Nephron progenitor cell (in vitro differentiated cells): Measurements from ENCODE around the gene ZNF804A.
A peak's percentile ranks its signal among the peaks of the same experiment; 100 is the strongest.

Source experiments
- DNase-seq: peaks from one replicate; pipeline ENCODE4 v3.0.0; 2021
- H3K27ac Mint-ChIP-seq: 2 replicates; pipeline ENCODE4 v1.8.0; 2021; ENCODE audit warnings: mild to moderate bottlenecking, moderate library complexity, mixed read lengths
- H3K27me3 Mint-ChIP-seq: 2 replicates; pipeline ENCODE4 v1.8.0; 2021; ENCODE audit warnings: mild to moderate bottlenecking, low read depth, mixed read lengths; ENCODE audit not compliant: poor library complexity
- H3K36me3 Mint-ChIP-seq: 2 replicates; pipeline ENCODE4 v1.8.0; 2021; ENCODE audit warnings: low read depth, mixed read lengths
- H3K4me1 Mint-ChIP-seq: 2 replicates; pipeline ENCODE4 v1.8.0; 2021; ENCODE audit warnings: mixed read lengths
- H3K4me3 Mint-ChIP-seq: 2 replicates; pipeline ENCODE4 v1.8.0; 2021; ENCODE audit warnings: mild to moderate bottlenecking, moderate library complexity, mixed read lengths
- H3K9me3 Mint-ChIP-seq: 2 replicates; pipeline ENCODE4 v1.8.0; 2021; ENCODE audit warnings: mild to moderate bottlenecking, moderate library complexity, mixed read lengths
- TF ChIP-seq, protein P1 (sequence below): fragments of 200-600 bp; sonication (generic); IDR thresholded peaks from 2 replicates; pipeline ENCODE4 v1.5.0; 2021; ENCODE audit warnings: antibody characterized with exemption

ZNF804A gene

DNA sequence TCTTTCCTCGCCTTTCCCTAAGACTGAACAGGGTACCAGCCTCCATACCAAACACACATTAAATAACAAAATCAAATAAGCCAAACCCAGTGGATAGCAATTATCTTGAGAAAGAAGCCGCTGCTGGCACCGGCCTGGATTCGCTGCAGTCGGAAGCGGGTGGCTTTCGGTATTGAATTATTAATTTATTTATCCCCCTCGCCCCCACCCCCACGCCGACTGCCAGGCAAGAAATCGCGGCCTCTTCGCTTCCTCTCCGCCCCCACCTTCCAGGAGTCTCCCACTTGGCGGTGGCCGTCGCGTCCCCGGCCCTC lies 370 bp upstream of the ZNF804A start:
- TF ChIP-seq, protein P1, sequence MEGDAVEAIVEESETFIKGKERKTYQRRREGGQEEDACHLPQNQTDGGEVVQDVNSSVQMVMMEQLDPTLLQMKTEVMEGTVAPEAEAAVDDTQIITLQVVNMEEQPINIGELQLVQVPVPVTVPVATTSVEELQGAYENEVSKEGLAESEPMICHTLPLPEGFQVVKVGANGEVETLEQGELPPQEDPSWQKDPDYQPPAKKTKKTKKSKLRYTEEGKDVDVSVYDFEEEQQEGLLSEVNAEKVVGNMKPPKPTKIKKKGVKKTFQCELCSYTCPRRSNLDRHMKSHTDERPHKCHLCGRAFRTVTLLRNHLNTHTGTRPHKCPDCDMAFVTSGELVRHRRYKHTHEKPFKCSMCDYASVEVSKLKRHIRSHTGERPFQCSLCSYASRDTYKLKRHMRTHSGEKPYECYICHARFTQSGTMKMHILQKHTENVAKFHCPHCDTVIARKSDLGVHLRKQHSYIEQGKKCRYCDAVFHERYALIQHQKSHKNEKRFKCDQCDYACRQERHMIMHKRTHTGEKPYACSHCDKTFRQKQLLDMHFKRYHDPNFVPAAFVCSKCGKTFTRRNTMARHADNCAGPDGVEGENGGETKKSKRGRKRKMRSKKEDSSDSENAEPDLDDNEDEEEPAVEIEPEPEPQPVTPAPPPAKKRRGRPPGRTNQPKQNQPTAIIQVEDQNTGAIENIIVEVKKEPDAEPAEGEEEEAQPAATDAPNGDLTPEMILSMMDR = no peak
- H3K4me1 Mint-ChIP-seq = peaks cover 21% of the 10 kb centered on the region
- no peaks in the 10 kb centered on the region for H3K9me3 Mint-ChIP-seq
- H3K36me3 Mint-ChIP-seq = no peaks in the 10 kb centered on the region
- H3K27ac Mint-ChIP-seq = no peak overlapping the region
- peaks cover 33% of the 10 kb centered on the region for H3K27me3 Mint-ChIP-seq
- peak overlapping the region; percentile 94 for H3K4me3 Mint-ChIP-seq
- DNase-seq = no peak

DNA sequence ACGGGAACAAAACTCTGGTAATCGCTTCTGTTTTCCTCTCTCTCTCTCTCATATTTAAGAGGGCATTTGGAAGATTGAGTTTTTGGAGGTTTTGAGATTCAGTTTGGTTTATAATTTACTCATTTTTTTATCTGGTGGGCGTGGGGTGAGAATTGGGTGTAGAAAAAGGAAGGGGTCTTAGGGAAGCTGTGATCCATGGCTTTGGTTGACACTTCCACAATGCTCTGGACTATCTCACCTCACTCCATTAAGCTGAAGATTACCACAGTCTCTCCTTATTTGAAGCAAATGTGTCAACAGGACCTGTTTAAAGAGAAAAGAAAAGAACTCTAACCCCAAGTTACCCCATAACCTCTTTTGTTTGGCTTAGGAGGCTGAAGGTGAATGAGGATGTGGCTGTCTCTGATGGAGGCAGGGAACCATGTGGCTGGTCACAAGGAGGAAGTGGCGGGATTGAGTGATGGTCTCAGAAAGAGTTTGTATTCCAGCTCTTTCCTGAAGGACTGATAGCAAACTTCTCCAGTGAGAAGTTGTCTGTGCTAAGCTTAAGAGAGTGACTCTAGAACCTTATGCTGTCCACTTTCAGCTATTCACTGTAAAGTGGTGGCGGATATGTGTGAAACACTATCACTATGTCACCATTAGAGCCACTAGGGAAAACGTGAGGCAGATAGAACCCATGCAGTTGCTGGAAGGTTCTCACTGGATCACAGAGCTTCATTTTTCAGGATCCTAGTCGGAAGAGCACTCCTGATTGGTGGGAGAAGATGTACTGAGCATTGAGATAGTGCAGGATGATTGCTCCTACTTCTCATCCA lies 934 bp downstream of the ZNF804A start:
- Mint-ChIP-seq H3K36me3 (no peaks in the 10 kb centered on the region), H3K27ac (no peak overlapping the region), H3K9me3 (no peaks in the 10 kb centered on the region), H3K27me3 (peaks cover 33% of the 10 kb centered on the region), H3K4me1 (peaks cover 21% of the 10 kb centered on the region), H3K4me3 (peak overlapping the region; percentile 94)
- no peak for DNase-seq
- TF ChIP-seq, protein P1 = no peak

DNA sequence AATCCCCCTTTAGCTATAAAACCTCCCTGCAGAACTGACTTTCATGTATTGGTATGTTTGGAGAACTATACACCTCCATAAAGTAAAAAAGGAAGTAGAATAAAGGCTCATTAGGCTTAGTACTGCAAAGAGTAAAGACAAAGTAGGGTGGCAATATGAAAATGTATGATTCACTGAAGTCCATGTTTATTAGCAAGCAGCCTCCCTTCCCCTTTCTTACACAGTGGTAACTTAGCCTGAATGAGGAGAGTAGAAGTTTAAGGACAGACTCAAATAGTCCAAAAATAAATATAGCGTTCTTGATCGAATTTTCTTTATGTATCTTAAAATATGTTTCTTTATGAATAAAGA lies 1.5 kb downstream of the ZNF804A start:
- H3K36me3 Mint-ChIP-seq = no peaks in the 10 kb centered on the region
- H3K27ac Mint-ChIP-seq = no peak overlapping the region
- H3K27me3 Mint-ChIP-seq = peaks cover 33% of the 10 kb centered on the region
- TF ChIP-seq, protein P1 = no peak
- peak overlapping the region; percentile 94 for H3K4me3 Mint-ChIP-seq
- H3K9me3 Mint-ChIP-seq = no peaks in the 10 kb centered on the region
- H3K4me1 Mint-ChIP-seq = peaks cover 21% of the 10 kb centered on the region
- DNase-seq = no peak

DNA sequence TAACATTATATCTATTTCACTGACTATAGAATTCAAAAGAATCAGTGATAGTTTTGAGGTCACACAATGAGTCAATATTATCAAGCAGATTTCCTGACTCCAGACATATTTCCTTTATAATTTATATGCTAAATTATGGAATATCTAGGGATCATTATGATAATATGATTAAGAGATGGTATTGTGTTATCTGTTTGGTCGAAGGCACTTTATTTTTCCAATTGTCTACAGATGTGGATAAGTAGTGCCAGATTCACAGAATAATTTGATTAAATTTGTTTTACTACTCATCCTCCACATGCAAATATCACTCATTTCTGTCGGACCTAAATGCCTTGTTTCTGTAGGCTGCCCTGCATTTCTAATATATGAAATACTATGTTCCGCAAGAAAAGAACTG lies 4.4 kb downstream of the ZNF804A start:
- Mint-ChIP-seq H3K27ac (no peak overlapping the region), H3K36me3 (no peaks in the 10 kb centered on the region), H3K9me3 (no peaks in the 10 kb centered on the region), H3K27me3 (peaks cover 20% of the 10 kb centered on the region), H3K4me1 (peaks cover 12% of the 10 kb centered on the region), H3K4me3 (no peak overlapping the region)
- TF ChIP-seq, protein P1 = no peak
- DNase-seq = no peak

DNA sequence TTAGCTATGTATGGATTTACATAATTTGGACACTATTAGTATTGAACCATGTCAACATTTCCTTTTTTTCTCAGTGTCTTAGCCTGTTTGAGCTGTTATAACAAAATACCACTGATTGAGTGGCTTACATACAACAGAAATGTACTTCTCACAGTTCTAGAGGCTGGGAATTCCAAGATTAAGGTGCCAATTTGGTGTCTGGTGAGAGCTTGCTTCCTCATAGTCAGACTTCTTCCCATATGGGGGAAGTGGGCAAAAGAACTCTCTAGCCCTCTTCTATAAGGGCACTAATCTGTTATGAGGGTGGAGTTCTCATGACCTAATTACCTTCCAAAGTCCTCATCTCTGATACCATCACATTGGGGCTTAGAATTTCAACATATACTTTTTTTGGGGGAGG lies 12.6 kb downstream of the ZNF804A start:
- TF ChIP-seq, protein P1 = no peak
- DNase-seq = no peak
- Mint-ChIP-seq H3K4me1 (no peaks in the 10 kb centered on the region), H3K27me3 (no peaks in the 10 kb centered on the region), H3K36me3 (no peaks in the 10 kb centered on the region), H3K4me3 (no peak overlapping the region), H3K27ac (no peak overlapping the region), H3K9me3 (peaks cover 19% of the 10 kb centered on the region)

DNA sequence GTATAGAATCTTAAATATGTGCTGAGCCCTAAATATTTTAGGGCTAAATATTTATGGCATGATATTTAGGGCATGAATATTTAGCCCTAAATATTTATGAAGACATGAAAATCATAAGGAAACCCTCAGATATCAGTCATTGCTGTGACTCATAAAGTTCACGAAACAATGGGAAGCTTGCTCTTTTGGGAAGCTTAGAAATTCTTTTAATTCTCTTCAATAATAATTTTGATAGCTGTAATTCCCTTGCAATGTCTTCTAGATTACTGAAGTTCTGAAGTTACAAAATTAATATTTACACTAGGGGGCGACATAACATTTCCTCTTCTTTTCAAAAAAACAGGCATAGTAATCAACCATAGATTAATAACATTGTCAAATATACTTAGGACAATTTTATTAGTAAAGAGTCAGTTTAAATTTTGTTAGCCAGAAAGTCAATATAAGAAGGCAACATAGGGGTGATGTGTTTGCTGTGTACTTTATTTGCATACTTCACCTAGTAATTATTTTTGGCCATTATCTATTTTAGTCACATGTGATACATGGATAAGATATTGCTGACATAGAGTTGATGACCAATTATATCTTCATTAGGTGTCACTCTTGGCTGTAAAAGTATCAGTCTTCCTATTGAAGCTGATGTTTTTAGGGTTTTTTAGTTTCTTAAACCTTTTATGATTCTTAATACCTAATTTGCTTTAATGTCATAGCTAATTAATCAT lies 13.2 kb downstream of the ZNF804A start:
- TF ChIP-seq, protein P1 = peak; percentile 53
- no peak overlapping the region for H3K27ac Mint-ChIP-seq

More for the DNA sequence above, 13.2 kb downstream of the ZNF804A start:
- peaks cover 19% of the 10 kb centered on the region for H3K9me3 Mint-ChIP-seq
- no peaks in the 10 kb centered on the region for H3K27me3 Mint-ChIP-seq
- DNase-seq = no peak
- H3K36me3 Mint-ChIP-seq = no peaks in the 10 kb centered on the region
- no peak overlapping the region for H3K4me3 Mint-ChIP-seq
- no peaks in the 10 kb centered on the region for H3K4me1 Mint-ChIP-seq
